CD4-positive, alpha-beta T cell treated with Interleukin-6 at 100 ng/mL for 8 hours (primary cell): ENCODE measurements around the gene QKI.

ENCODE experiments used
- DNase-seq: peaks from one replicate; pipeline ENCODE4 v3.0.0-alpha.2; 2020; ENCODE audit warnings: mixed read lengths, low spot score

Gene QKI

DNA sequence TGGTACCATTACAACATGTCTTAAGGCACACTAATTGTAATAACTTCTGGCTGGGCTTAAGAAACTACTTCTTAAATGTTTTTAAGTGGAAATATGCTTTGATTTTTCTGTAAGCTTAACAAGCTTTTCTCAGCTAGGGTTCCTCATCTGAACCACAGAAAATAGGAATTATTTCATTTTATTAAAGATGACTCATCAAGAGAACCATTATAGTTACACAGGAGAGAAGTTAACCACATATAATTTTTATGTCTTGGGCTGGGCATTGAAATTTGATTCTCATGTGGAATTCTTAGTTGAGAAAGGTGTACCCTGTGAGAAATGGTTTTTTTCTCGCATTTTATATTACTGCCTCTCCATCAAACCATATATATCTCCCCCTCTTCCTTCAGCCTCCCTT lies 75.1 kb downstream of the QKI start:
- DNase-seq, result no peak

DNA sequence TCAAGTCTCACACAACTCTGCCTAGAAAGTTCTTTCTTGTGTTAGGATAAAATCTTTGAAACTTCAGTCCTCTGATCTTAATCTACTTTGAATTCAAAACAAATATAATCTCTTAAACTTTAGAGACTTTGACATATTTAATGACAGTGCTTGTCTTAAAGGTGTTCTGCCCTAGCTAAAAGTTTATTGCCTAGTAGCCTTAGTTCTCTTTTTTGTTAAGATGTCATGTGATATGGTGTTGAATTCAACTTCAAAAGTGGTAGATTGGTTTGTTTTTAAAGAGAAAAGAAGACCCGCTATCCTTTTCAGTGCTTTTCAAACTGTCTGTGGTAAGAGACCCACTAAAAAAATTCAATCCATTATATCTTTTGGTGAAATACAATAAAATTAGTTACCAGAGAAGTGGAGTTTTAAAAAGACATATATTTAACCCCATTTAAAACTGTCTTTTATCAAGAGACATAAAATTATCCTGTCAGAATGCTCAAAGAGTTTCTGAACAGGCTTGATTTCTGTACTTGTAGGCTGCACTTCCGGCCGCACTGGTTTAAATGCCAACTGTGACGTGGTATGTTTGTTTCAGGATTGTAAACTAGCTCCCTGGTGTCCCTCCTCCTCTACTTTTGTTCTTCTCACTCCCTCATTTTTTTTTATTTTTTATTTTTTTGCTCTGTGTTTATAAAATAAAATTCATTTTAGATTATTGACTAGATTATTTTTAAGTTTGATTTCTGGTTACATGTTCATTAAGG lies 76.5 kb downstream of the QKI start:
- DNase-seq, result no peak

DNA sequence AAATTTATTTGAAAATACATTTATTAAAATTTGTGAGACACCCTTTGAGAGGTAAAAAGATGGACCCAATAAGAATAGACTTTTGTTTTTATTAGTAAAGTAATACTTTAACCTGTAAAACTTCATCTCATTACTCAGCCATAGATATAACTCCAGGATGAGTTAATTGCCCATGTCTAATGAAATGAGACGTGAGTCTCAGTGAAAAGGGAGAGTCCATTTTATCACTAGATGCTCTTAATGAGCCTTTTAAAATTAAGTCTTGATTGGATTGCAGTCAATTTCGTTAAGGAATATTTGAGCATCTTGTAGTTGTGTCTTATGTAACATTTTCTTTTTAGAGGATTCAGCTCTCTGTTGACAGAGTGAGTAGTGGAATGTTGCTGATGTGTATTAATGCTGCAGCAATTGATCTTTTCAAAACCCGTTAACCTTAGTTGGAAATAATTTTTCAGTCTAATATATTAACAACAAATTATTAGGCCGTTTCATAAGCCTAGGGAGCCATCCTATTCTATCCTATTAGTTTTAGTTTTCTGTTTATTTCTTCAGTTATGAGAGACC lies 77.3 kb downstream of the QKI start:
- DNase-seq, result no peak

DNA sequence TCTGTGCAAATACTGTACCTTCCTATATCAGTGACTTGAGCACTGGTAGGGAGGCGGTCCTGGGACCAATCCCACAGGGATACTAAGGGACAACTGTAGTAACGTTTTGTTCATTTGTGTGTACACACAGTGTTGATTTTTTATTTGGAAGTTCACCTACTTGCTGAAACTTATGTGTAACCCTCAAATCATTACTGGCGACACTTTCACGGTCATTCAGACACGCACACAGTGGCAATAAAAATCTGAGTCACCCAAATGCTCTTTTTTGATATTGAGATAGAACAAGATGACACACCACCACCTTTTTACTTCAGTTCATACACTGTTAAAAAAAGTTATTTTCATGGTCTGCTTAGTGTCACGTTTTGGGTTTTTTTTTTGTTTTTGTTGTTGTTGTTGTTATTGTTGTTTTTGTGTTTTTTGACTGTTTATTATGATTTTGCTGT lies 79.8 kb downstream of the QKI start:
- DNase-seq, result no peak

DNA sequence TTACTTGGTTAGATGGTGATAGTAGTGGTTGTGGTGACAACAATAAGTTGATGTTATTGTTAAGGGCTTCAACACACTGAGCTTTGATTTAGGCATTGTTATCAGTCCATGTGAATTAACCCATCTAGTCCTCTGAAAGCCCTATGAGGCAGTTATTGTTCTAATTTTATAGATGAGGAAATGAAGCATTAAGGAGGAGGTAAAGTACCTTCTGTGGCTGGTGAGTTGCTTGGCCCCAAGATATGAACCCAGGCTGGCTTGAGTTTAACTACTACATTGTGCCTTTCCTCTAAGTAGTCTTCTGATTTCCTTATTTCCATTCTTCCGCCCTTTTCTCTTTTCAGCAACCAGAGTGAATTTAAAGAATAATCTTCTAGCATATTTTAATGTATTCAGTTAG lies 81.7 kb downstream of the QKI start:
- no peak for DNase-seq

DNA sequence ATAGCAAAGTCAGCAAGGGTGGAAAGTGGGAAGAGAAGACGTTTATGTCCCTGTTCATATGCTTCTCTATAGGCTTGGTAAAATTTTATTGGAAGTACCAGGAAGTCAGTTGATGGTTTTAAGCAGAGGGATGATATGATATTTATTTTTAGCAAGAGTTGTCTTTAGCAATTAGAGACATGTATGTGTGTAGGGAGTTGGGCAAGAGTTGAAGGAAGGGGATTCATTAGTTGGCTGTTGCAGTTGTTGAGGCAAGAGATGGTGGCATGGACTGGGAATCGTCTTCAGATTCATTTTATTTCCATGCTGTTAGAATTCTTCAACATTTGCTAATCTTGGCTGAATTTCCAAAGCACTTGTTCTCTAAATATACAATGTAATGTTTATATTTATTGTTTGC lies 85.6 kb downstream of the QKI start:
- DNase-seq, result no peak

DNA sequence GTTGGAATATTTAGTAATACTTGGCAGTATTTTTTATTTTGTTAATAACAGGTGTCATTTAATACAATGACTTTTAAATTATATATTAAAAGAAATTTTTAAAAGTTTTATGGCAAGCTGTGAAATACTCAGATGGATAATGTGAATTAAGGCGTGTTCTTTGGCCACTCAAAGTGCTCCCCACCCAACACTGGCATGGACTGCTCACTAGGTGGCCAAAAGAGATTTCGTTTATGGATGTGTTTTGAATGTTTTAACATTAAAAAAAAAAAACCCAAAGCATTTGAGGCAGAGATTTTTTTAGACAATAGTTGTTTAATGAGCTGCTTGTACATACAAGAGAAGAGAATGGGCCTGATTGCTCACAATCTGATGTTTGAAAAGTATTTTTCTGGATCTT lies 86.5 kb downstream of the QKI start:
- no peak for DNase-seq

DNA sequence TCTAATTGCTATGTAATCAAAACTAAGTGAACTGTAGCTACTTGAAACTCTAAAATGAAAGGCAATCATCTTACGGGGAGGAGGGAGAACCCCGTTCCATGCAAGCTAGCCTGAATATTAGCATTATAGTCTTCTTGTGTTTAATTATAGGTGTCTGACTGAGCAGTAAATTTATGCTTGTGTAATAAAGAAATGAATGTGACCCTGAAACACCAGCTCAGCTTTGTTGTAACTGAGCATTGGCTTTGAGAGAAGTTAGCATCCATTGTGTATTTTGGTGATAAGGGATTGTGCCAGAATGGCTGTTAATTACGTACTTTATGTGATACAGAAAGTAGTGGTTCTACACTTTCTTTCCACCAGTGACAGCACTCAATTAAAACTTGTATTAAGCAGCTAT lies 86.9 kb downstream of the QKI start:
- DNase-seq, result no peak

DNA sequence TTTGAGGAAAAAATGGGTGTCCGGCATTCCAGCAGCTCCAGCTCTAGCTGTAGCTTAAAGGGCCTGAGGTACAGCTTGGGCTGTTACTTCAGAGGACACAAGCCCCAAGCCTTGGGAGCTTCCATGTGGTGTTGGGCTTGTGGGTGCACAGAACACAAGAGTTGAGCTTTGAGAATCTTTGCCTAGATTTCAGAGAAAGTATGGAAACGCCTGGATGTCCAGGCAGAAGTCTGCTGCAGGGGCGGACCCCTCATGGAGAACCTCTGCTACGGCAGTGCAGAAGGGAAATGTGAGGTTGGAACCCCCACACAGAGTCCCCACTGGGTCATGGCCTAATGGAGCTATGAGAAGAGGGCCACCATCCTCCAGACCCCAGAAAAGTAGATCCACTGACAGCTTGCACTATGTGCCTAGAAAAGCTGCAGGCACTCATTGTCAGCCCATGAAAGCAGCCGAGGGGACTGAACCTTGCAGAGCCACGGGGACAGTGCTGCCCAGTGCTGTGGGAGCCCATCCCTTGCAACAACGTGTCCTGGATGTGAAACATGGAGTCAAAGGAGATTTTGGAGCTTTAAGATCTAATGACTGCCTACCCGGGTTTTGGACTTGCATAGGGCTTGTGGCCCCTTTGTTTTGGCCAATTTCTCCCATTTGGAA lies 90.6 kb downstream of the QKI start:
- DNase-seq, result no peak

DNA sequence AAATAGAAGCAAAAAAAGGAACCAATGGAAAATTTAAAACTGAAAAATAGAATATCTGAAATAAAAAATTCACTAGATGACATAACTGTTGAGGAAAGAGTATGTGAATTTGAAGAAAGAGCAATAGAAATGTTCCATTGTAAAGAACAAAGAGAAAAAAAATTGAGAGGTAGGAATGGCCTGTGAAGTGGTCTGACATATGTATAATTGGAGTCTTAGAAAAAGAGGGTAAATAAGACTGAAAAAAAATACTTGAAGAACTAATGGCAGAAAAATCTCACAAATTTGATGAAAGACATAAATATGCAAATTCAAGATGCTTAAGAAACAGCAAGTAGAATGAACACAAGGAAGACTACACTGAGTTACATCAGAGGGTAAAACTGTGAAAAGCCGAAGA lies 93.4 kb downstream of the QKI start:
- no peak for DNase-seq

DNA sequence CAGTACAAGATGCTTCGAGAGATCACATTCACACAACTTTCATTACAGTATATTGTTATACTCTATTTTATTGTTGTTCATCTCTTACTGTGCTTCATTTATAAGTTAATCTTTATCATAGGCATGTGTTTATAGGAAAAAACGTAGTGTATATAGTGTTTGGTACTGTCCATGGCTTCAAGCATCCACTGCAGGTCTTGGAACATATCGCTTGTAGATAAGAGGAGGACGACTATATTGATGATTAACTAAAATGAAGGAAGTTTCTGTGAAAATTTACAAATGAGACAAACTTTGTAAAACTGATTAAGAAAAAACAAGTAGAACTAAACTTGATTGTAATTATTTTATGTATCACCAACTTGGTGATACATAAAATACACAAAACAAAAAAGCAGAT lies 98.5 kb downstream of the QKI start:
- no peak for DNase-seq

DNA sequence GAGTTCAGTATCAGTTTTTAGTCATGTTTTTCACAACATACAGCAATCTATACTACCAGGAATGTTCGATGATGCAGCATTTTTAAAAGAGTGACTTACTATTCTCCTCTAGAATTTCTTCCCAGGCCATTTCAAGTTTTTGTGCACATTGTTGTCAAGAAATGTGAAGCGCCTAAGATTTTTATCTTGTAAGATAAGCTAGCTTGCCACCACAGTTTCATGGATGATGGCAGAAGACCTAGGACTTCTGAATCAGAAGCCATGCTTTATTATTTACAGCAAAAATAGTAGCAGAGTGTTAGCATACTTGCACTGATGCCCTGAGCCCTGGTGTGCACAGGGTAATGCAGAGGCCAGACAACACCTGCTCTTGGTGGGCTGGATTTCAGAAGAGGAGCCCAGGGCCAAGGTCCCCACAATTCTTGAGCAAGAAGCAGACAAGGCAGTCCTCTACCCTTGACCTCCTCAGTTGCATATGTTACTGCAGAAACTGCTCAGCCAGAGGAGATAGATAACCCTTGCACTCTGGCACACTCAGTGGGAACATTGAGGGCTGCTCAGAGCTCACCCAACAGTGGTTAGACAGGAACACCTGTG lies 99.2 kb downstream of the QKI start:
- no peak for DNase-seq

DNA sequence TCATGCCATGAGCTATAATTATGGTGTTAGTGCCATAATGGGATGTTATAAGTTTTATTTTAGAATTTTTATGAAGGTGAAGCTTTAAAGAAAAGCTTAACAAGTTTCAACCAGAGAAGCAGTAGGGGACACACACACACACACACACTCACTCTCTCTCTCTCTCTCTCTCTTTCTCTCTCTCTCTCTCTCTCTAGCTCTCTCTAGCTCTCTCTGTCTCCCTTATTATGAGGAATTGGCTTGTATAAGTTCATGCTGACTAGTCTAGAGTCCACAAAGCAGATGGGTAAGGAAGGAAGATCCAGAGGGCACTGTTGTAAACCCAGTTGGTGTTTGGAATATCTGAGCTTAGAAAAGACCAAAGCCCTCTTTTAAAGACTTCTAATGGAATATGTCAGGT lies 102.4 kb downstream of the QKI start:
- DNase-seq, result no peak

DNA sequence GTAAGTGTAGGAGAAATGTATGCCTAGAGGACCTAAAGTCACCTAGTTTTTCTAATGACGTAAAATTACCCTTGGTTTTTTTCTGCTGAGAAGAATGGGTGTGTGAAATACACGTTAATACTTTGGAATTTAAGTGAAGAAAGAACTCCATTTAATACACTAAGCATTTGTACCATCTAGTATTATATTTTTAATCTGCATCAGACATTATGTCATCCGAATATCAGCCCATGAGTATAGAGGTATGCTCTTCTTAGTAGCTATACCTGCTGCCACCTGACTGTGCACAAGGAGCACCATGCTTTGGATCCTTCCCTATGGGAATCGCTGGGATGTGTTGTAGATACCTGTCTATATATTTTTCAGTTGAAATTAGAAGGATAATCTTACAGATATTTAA lies 106.4 kb downstream of the QKI start:
- DNase-seq, result no peak

DNA sequence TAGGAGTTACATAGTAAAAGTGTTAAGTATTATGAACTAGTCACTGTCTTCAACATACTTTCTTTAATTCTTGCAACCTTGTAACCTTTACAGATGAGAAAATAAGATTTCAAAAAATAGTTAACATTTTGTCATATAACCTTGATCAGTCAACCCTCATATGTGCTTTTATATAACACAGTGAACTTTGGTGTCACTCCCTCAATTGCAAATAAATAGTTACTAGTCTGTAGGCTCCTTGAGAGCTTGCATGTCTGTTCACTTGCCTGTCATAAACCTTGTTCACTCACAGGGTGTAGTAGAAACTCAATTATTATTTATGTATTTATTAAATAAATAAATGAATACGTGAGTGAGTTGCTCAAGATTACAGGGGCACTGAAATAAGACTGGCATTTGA lies 107.5 kb downstream of the QKI start:
- DNase-seq, result no peak

DNA sequence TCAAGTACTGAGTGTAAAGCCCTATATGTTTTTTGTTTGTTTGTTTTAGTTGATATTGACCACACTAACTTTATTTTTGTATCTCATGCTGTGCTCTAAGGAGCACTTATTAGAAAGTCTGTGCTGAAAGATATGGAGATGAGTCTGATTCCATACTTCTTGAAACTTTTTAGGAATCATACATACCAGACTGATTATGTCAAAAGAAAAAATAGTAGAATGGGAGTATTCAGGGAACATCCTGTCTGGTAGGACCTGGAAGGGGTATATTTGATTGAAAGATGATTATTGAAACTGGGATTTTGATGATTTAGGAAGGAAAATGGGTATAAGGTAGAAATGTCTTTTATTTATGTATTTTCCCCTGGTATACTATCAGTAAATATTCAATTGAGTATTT lies 111.4 kb downstream of the QKI start:
- no peak for DNase-seq

DNA sequence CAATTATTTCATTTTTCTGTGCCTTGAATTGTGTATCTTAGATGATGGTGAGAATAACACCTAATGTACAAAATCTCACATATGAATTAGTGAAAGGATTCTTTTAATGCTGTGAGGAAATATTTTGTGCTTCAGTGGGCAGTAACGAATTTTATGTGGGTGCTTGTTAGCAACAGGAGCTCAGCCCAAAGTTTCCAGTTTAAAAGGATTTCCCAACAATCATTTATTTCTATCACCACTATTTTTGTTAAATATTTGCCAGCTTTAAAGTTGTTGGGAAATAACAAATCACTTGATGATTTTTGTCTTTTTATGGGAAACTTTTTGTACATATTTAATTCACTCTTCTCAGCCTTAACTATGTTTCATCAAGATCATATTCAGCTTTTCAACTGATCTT lies 111.8 kb downstream of the QKI start:
- no peak for DNase-seq

DNA sequence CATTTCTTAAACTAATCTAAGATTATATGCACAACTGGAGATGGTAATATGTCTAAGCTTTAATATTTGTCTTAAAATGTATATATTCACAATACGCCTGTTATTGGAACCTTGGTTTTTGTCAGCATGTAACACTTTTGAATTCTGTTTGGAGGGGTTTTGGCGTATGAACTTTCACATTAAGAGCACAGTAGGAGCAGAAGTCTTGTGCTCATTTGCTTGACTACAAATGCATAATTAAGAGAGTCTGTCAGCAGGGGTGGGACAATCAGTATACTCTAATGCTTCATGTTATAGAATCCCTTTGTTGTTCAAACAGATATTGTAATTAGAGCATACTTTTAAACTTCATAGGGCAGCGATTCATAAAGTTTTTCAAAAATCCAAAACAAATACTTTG lies 112.8 kb downstream of the QKI start:
- no peak for DNase-seq

DNA sequence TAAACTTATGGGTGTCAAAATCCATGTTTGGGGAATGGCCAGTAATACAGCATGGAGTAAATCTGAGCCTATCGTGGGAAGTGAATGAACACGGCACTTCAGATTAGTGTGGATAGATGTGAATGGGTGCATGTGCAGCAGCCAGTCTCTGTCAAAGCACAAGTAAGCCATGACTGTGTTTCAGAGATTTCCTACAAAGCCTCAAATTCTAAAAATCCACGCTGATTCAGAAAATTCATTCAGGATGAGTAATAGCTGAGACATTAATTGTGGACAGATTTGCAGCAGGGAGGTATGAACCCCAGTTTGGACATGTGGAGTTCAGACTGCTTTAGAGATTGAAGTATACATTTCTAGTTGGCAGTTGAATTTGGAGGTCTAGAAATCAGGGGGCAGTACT lies 115.1 kb downstream of the QKI start:
- DNase-seq, result no peak

DNA sequence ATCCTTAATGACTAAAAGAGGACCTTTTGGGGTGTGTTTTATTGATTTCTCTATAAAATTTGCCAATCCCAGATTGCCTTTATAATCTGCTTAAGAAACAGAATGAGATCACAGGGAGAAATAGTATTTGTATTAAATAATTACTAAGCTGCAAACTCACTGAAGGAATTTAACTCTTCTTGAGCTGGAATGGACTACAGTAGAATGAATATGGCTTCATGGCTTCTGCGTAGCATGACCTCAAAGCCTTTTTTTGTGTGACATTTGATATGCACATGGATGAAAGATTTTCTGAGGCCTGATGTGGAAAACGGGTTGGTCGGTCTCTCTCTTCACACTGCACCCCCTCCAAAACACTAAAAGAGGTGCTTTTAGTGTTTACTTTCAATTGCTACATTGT lies 115.9 kb downstream of the QKI start:
- no peak for DNase-seq

DNA sequence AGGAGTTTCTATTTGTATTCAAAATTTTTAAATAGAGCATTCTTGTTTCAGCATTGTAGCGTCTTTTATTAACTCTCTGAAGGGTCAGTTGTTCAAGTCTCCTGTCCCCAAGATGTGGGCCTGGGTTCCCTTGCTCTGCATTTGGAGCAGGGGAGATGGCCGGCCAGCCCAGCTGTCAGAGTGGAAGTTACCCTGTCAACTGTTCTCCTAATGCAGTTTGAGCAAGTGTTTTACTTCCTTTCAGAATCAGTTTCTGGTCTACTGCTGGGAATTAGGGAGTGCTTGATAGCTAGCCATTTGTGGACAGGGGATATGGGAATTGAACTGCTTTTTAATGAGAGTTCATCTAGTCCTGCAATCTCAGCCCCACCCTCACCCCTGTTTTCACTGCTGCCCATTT lies 116.6 kb downstream of the QKI start:
- no peak for DNase-seq

DNA sequence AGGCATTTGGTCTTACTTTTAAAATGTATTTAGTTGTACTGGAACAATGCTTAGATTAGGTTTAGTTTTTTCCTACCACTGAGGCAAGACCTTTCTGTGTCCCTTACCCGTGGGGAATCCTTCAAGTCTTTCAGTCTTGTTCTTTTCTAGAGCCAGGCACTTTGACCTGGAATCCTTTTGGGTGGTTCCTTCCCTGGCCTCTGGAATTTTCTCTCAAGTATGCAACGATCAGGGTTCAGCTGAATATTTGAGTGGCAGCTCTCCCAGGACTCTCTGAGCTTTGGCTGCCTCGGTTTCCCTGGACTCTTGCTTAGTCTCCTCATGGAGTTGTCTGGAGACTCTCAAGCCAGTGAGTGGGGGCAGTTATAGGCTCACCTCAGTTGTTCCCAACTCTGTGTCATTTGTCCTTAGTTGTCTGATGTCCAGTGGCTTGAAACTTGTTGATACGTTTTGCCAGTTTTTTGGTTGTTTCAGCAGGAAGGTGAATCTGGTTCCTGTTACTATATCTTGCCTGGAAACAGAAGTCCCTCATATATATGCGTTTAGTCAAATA lies 118.1 kb downstream of the QKI start:
- no peak for DNase-seq

DNA sequence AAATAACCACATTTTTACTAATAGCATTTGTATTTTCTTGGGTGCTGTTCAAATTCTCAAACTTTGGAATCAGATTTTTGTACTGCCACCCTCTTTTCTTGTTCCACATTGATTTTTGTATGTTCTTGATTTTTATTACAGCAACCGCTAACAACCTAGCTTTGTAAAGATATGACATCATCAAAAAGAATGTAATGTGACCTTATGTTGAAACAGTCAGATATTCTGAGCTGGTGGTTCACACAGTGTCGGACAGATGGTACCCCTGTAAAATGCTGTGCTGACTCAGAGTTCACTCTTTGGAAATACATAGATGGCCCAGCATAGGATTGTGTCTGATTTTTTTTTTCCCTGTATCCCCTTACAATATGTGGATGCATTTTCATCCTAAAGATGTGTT lies 118.9 kb downstream of the QKI start:
- DNase-seq, result no peak
